HCT116 (cell line): Measurements from ENCODE around the gene ADRM1. TPM values are rescaled to one million over a fixed set of nuclear protein-coding genes. Genes with fewer than 3 reads are reported as not detected.

Experiments
- ATAC-seq: fragments of 200-7000 bp; cut with Tn5 transposase; 2 replicates; pipeline ENCODE4 v1.9.1; 2020; ENCODE audit warnings: mild to moderate bottlenecking, moderate library complexity
- BruUV-seq: library from RNA; stranded (reverse); fragments of 400-500 nt; replicated peaks from 2 replicates; lab custom pipeline; 2021; lab: Mats Ljungman, UMichigan
- CTCF ChIA-PET: fragments of 300-600 bp; sonication (Branson Sonifier 250); formaldehyde crosslinking; loops from one replicate; lab custom pipeline; 2021; ENCODE audit warnings: antibody characterized with exemption; lab: Charles Lee
- POLR2A ChIA-PET: fragments of 300-600, 350-600 bp; sonication (Branson Sonifier 250); formaldehyde crosslinking; loops from one replicate; lab custom pipeline; 2021; ENCODE audit warnings: antibody characterized with exemption; lab: Charles Lee
- RAD21 ChIA-PET, 2 experiments: fragments of 300-600 bp; sonication (Branson Sonifier 250); formaldehyde crosslinking; loops; one replicate each; lab custom pipeline; 2023; ENCODE audit warnings: low total read pairs in 2 of 2; ENCODE audit not compliant: uncharacterized antibody in 2 of 2, unreplicated experiment in 2 of 2, low non-redundant PET in 1 of 2; lab: Charles Lee
- DNase-seq: peaks from one replicate; pipeline ENCODE4 v3.0.0-alpha.2; 2010; ENCODE audit warnings: low read depth, low spot score
- H2AFZ ChIP-seq: fragments of 200-600 bp; shearing (Covaris generic), sonication (generic); 2 replicates; pipeline ENCODE4 v1.6.1; 2017; ENCODE audit warnings: low read depth, mixed run types, mixed read lengths, antibody characterized with exemption, low read length; ENCODE audit not compliant: poor library complexity, severe bottlenecking
- H3K27ac ChIP-seq: 2 replicates; pipeline ENCODE4 v1.5.1; 2012; ENCODE audit warnings: low read depth, low read length
- H3K27me3 ChIP-seq: fragments of 200-600 bp; sonication (generic); 2 replicates; pipeline ENCODE4 v1.6.1; 2016; ENCODE audit warnings: mixed run types, low read length, mixed read lengths; ENCODE audit not compliant: insufficient read depth
- H3K36me3 ChIP-seq, 2 experiments: fragments of 200-500 bp in 1 of 2; fragments of 200-600 bp in 1 of 2; sonication (Bioruptor generic) in 1 of 2; sonication (generic) in 1 of 2; 2 replicates each; pipeline versions ENCODE4 v1.5.1 to v1.6.1; 2014 to 2016; ENCODE audit warnings: low read length in 2 of 2, inconsistent platforms in 1 of 2, mixed read lengths in 1 of 2, mixed run types in 1 of 2; ENCODE audit not compliant: insufficient read depth in 2 of 2, control insufficient read depth in 1 of 2
- H3K4me1 ChIP-seq, 2 experiments: fragments of 200-600 bp in 1 of 2; sonication (generic) in 1 of 2; 2 replicates each; pipeline versions ENCODE4 v1.5.1 to v1.6.1; 2012 to 2017; ENCODE audit warnings: low read length in 2 of 2, inconsistent platforms in 1 of 2, mild to moderate bottlenecking in 1 of 2, mixed read lengths in 1 of 2, mixed run types in 1 of 2, moderate library complexity in 1 of 2; ENCODE audit not compliant: insufficient read depth in 2 of 2, control insufficient read depth in 1 of 2
- H3K4me2 ChIP-seq: fragments of 200-600 bp; sonication (generic); 2 replicates; pipeline ENCODE4 v1.6.1; 2017; ENCODE audit warnings: mixed run types, low read length, mixed read lengths
- H3K4me3 ChIP-seq, 2 experiments: fragments of 200-600 bp in 1 of 2; sonication (generic) in 1 of 2; replicated peaks in 1 of 2; 2 replicates each; pipeline ENCODE4 v1.5.1; 2011 to 2016; ENCODE audit warnings: low read length in 2 of 2, control low read depth in 1 of 2, low read depth in 1 of 2, mild to moderate bottlenecking in 1 of 2, mixed read lengths in 1 of 2, mixed run types in 1 of 2
- H3K79me2 ChIP-seq: fragments of 200-600 bp; sonication (generic); 2 replicates; pipeline ENCODE4 v1.6.1; 2017; ENCODE audit warnings: mild to moderate bottlenecking, mixed run types, low read length, moderate library complexity, mixed read lengths; ENCODE audit not compliant: insufficient read depth
- H3K9ac ChIP-seq: fragments of 200-600 bp; sonication (generic); 2 replicates; pipeline ENCODE4 v1.6.1; 2016; ENCODE audit warnings: low read length, mixed read lengths
- H3K9me2 ChIP-seq: fragments of 200-600 bp; sonication (generic), shearing (Covaris generic); 2 replicates; pipeline ENCODE4 v1.6.1; 2017; ENCODE audit warnings: mixed run types, mild to moderate bottlenecking, moderate library complexity; ENCODE audit not compliant: insufficient read depth
- H3K9me3 ChIP-seq, 2 experiments: fragments of 200-500 bp in 1 of 2; fragments of 200-600 bp in 1 of 2; sonication (Bioruptor generic) in 1 of 2; sonication (generic) in 1 of 2; 2 replicates each; pipeline ENCODE4 v1.6.1; 2014 to 2017; ENCODE audit warnings: low read length in 2 of 2, mixed read lengths in 2 of 2, inconsistent platforms in 1 of 2, low read depth in 1 of 2, mild to moderate bottlenecking in 1 of 2, mixed run types in 1 of 2, moderate library complexity in 1 of 2; ENCODE audit not compliant: control insufficient read depth in 1 of 2, insufficient read depth in 1 of 2
- H4K20me1 ChIP-seq: fragments of 200-600 bp; sonication (generic), shearing (Covaris generic); 2 replicates; pipeline ENCODE4 v1.6.1; 2017; ENCODE audit warnings: mixed run types, mild to moderate bottlenecking, moderate library complexity; ENCODE audit not compliant: insufficient read depth
- ATF3 ChIP-seq: IDR thresholded peaks from 2 replicates; pipeline ENCODE4 v1.6.1; 2012
- CBX3 ChIP-seq: IDR thresholded peaks from 2 replicates; pipeline ENCODE4 v1.6.1; 2012; ENCODE audit warnings: low read depth
- CEBPB ChIP-seq: IDR thresholded peaks from 2 replicates; pipeline ENCODE4 v1.6.1; 2012; ENCODE audit warnings: low read depth
- ELF1 ChIP-seq: IDR thresholded peaks from 2 replicates; pipeline ENCODE4 v1.6.1; 2012; ENCODE audit warnings: low read depth, borderline replicate concordance
- EZH2phosphoT487 ChIP-seq: fragments of 200-600 bp; IDR thresholded peaks from 2 replicates; pipeline ENCODE4 v1.6.1; 2018; ENCODE audit warnings: antibody characterized with exemption, borderline replicate concordance
- MAX ChIP-seq: IDR thresholded peaks from 2 replicates; pipeline ENCODE4 v1.6.1; 2012
- SIN3A ChIP-seq: IDR thresholded peaks from 2 replicates; pipeline ENCODE4 v1.6.1; 2012; ENCODE audit warnings: low read depth
- ZFX ChIP-seq: fragments of 450-650 bp; IDR thresholded peaks from 2 replicates; pipeline ENCODE4 v1.6.1; 2017
- ZNF274 ChIP-seq: fragments of 200-500 bp; sonication (Bioruptor generic); IDR thresholded peaks from 2 replicates; pipeline ENCODE4 v1.6.1; 2014; ENCODE audit warnings: mild to moderate bottlenecking, low read depth, low read length, inconsistent platforms
- intact Hi-C: fragments of 100-400 bp; cut with micrococcal nuclease; formaldehyde crosslinking; loops from 2 replicates; pipeline ENCODE4 v1.10.0; 2022
- total RNA-seq: library from RNA; stranded (reverse); gene quantifications from one replicate; pipeline ENCODE4 v1.2.1, GENCODE V29; 2021; ENCODE audit not compliant: unreplicated experiment
- TF ChIP-seq, protein P1 (sequence below): IDR thresholded peaks from 2 replicates; pipeline ENCODE4 v1.6.1; 2012; ENCODE audit warnings: low read depth
- TF ChIP-seq, protein P2 (sequence below), 3 experiments: fragments of 200-600 bp in 1 of 3; sonication (generic) in 1 of 3; IDR thresholded peaks in 2 of 3; conservative IDR thresholded peaks in 1 of 3; 2 replicates each; pipeline ENCODE4 v1.5.1; 2012 to 2017; ENCODE audit warnings: low read depth in 2 of 3, low read length in 2 of 3, antibody characterized with exemption in 1 of 3, borderline replicate concordance in 1 of 3, control low read depth in 1 of 3, mild to moderate bottlenecking in 1 of 3, mixed read lengths in 1 of 3, mixed run types in 1 of 3, moderate library complexity in 1 of 3; ENCODE audit not compliant: insufficient read depth in 1 of 3

ADRM1 gene
- total RNA-seq, 1 experiment from 2014 or later = 158 TPM

DNA sequence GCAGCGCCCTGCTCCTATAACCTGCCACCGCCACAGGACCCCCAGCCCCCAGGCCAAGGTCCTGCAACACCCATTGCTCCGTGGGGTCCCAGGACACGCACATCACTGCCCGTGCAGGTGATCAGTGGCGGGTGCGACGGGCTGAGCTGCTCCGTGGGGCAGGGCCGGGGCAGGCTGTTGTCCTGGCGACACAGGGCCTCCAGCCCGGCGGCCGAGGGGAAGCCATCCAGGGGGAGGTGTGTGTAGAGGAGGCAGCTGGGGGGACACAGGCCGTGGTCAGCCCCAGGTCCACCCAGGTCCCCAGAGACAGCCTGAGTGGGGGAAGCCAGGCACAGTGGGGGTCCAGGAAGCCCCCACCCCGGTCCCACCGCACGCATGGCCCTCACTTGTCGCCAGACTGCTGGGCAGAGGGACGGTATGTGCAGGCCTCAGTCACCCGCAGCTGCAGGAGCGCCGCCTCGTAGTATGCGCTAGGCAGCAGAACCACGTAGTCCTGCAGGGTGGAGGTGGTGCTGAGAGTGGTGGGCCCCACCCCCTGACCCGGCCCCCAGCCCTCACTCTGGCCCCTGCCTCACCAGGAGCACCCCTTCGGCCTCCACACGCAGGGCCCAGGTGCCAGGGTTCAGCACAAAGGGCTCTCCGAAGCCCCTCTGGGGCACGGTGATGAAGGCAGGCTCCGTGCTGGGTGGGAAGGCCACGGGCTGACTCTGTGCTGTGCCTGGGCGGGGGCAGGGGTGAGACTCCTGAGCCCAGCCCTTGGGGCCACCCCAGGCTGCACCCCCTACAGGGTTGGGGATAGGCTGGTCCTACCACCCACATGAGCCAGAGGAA is 30.4 kb downstream of the ADRM1 start (continued):
- TF ChIP-seq, protein P1, sequence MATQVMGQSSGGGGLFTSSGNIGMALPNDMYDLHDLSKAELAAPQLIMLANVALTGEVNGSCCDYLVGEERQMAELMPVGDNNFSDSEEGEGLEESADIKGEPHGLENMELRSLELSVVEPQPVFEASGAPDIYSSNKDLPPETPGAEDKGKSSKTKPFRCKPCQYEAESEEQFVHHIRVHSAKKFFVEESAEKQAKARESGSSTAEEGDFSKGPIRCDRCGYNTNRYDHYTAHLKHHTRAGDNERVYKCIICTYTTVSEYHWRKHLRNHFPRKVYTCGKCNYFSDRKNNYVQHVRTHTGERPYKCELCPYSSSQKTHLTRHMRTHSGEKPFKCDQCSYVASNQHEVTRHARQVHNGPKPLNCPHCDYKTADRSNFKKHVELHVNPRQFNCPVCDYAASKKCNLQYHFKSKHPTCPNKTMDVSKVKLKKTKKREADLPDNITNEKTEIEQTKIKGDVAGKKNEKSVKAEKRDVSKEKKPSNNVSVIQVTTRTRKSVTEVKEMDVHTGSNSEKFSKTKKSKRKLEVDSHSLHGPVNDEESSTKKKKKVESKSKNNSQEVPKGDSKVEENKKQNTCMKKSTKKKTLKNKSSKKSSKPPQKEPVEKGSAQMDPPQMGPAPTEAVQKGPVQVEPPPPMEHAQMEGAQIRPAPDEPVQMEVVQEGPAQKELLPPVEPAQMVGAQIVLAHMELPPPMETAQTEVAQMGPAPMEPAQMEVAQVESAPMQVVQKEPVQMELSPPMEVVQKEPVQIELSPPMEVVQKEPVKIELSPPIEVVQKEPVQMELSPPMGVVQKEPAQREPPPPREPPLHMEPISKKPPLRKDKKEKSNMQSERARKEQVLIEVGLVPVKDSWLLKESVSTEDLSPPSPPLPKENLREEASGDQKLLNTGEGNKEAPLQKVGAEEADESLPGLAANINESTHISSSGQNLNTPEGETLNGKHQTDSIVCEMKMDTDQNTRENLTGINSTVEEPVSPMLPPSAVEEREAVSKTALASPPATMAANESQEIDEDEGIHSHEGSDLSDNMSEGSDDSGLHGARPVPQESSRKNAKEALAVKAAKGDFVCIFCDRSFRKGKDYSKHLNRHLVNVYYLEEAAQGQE = no peak
- TF ChIP-seq ZNF274 (no peak), SIN3A (no peak), CEBPB (no peak)

DNA sequence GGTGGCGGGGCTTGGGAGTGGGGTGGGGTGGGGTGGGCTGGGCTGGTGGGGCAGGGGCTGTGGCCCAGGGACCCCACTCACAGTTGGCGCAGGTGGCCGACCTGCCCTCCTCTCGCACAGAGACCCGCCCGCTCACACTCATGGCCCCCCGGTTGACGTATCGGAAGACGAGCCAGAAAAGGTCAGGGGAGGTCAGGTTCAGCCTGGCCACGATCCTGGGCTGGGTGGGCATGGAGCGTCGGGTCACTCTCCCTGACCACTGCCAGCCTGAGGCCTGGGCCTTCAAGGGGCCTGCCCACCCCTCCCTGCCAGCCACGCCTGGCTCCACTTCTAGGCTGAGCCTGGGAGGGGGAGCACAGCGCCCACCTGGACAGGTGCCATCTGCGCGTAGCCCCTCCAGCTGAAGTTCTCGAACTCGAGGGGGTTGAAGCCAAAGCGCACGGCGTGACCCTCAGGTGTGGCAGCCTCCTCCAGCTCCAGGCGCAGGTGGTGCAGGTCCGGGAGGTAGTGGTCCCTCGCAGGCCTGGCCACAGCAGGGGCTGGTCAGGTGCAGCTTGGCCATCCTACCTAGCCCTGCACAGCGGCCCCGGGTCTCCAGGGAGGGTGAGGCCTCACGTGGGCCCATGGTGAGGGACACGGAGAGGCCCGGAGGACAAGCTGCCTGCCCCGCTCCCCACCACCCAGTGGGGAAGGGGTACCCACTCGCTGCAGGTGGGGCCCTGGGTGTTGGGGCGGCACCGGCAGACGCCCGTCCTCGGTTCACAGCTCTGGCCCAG is 31.2 kb downstream of the ADRM1 start:
- intact Hi-C loops = no loop called here
- no peak for DNase-seq
- ATAC-seq = no peak
- peaks cover 20 to 33% of the 10 kb centered on the region in 2 experiments; a peak in 3 of 4 replicates for H3K36me3 ChIP-seq
- H2AFZ ChIP-seq = no peak overlapping the region
- no peaks in the 10 kb centered on the region for H3K79me2 ChIP-seq
- ChIA-PET RAD21 (no interaction called here), CTCF (no interaction called here), POLR2A (no interaction called here)
- H3K4me2 ChIP-seq = no peak overlapping the region
- no peaks in the 10 kb centered on the region for H3K9me2 ChIP-seq
- no peaks in the 10 kb centered on the region for H4K20me1 ChIP-seq
- no peak overlapping the region for H3K9ac ChIP-seq
- no peaks in the 10 kb centered on the region for H3K4me1 ChIP-seq
- BruUV-seq = no TSS peak
- H3K9me3 ChIP-seq = no peaks in the 10 kb centered on the region
- H3K27me3 ChIP-seq = no peaks in the 10 kb centered on the region
- H3K27ac ChIP-seq = no peak overlapping the region
- H3K4me3 ChIP-seq = no peak overlapping the region
- TF ChIP-seq, protein P2, sequence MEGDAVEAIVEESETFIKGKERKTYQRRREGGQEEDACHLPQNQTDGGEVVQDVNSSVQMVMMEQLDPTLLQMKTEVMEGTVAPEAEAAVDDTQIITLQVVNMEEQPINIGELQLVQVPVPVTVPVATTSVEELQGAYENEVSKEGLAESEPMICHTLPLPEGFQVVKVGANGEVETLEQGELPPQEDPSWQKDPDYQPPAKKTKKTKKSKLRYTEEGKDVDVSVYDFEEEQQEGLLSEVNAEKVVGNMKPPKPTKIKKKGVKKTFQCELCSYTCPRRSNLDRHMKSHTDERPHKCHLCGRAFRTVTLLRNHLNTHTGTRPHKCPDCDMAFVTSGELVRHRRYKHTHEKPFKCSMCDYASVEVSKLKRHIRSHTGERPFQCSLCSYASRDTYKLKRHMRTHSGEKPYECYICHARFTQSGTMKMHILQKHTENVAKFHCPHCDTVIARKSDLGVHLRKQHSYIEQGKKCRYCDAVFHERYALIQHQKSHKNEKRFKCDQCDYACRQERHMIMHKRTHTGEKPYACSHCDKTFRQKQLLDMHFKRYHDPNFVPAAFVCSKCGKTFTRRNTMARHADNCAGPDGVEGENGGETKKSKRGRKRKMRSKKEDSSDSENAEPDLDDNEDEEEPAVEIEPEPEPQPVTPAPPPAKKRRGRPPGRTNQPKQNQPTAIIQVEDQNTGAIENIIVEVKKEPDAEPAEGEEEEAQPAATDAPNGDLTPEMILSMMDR (IDR thresholded peaks at IDR 0.05 in 2 of 3, conservative IDR thresholded peaks at IDR 0.05 in 1 of 3; ENCODE audit: borderline replicate concordance in 1 of 3, insufficient read depth in 1 of 3, low read depth in 2 of 3, low read length in 2 of 3) = no peak
- TF ChIP-seq CBX3 (no peak), ELF1 (no peak), MAX (no peak), ZFX (no peak), EZH2phosphoT487 (no peak), ATF3 (no peak), CEBPB (no peak), SIN3A (no peak)
- TF ChIP-seq, protein P1 = no peak
